ENCODE results near the gene KCTD1.

- TF ChIP-seq CTCF (IDR thresholded peaks at IDR 0.05) (no peak), POLR2A (IDR thresholded peaks at IDR 0.05) (no peak)
Observed at GRCh38 chr18:26436176-26437051, 111.9 kb downstream of the KCTD1 start.

Data from body of pancreas (tissue), 4 donors.